Activated naive CD8-positive, alpha-beta T cell treated with anti-CD3 and anti-CD28 coated beads, Interleukin-2, amount 10 ng/mL, durations not matched to agents 7 days and 5 days (primary cell): ENCODE results near the gene CFAP46. TPM values are rescaled to one million over a fixed set of nuclear protein-coding genes. Genes with fewer than 3 reads are reported as not detected.

Experiments
- ATAC-seq: fragments of 150-1000 bp; cut with Tn5 transposase; one replicate; pipeline ENCODE4 v1.10.0; 2021; ENCODE audit warnings: low read depth, moderate library complexity
- POLR2A ChIA-PET: fragments of 350-600 bp; sonication (Branson Sonifier 250); formaldehyde crosslinking; loops from one replicate; lab custom pipeline; 2021; ENCODE audit warnings: antibody characterized with exemption; lab: Charles Lee
- DNase-seq: peaks from one replicate; pipeline ENCODE4 v3.0.0; 2021
- H3K27ac Mint-ChIP-seq: one replicate; pipeline ENCODE4 v1.8.0; 2022; ENCODE audit warnings: mild to moderate bottlenecking, mixed read lengths
- H3K27me3 Mint-ChIP-seq: one replicate; pipeline ENCODE4 v1.8.0; 2022; ENCODE audit warnings: mild to moderate bottlenecking, moderate library complexity, mixed read lengths
- H3K36me3 Mint-ChIP-seq: one replicate; pipeline ENCODE4 v1.8.0; 2021; ENCODE audit warnings: mild to moderate bottlenecking, mixed read lengths
- H3K4me1 Mint-ChIP-seq: one replicate; pipeline ENCODE4 v1.8.0; 2021; ENCODE audit warnings: mixed read lengths
- H3K4me3 Mint-ChIP-seq: one replicate; pipeline ENCODE4 v1.8.0; 2022; ENCODE audit warnings: mild to moderate bottlenecking, moderate library complexity, mixed read lengths
- H3K9me3 Mint-ChIP-seq: one replicate; pipeline ENCODE4 v1.8.0; 2021; ENCODE audit warnings: mixed read lengths
- total RNA-seq, 2 experiments: library from RNA; stranded (reverse); gene quantifications; one replicate each; pipeline ENCODE4 v1.2.3, GENCODE V29; 2021

The CFAP46 gene
- total RNA-seq, 2 experiments from 2014 or later, result not detected

GRCh38 chr10:132865851-132866600 is 76.3 kb downstream of the CFAP46 start:
- no peak for ATAC-seq
- peak; percentile 23 for DNase-seq
- no peaks in the 10 kb centered on the region for H3K36me3 Mint-ChIP-seq
- H3K4me1 Mint-ChIP-seq, result peaks cover 10% of the 10 kb centered on the region
- H3K27me3 Mint-ChIP-seq, result peaks cover 1% of the 10 kb centered on the region
- H3K27ac Mint-ChIP-seq, result no peak overlapping the region
- H3K4me3 Mint-ChIP-seq, result no peak overlapping the region
- H3K9me3 Mint-ChIP-seq, result no peaks in the 10 kb centered on the region
- POLR2A ChIA-PET, result no interaction called here

- ATAC-seq (peak; percentile 31), DNase-seq (peak; percentile 27)
- Mint-ChIP-seq H3K4me1 (peaks cover 10% of the 10 kb centered on the region), H3K9me3 (no peaks in the 10 kb centered on the region), H3K36me3 (no peaks in the 10 kb centered on the region), H3K27me3 (peaks cover 1% of the 10 kb centered on the region), H3K4me3 (no peak overlapping the region), H3K27ac (no peak overlapping the region)
- POLR2A ChIA-PET, result no interaction called here
These were observed 77.2 kb downstream of the CFAP46 start for GRCh38 chr10:132865171-132865631.

GRCh38 chr10:132862485-132863420 is 79.6 kb downstream of the CFAP46 start:
- ATAC-seq, result peak; percentile 34
- POLR2A ChIA-PET, result no interaction called here
- Mint-ChIP-seq H3K4me1 (peaks cover 10% of the 10 kb centered on the region), H3K27ac (peak overlapping the region; percentile 79), H3K4me3 (no peak overlapping the region), H3K9me3 (no peaks in the 10 kb centered on the region), H3K27me3 (peaks cover 1% of the 10 kb centered on the region), H3K36me3 (no peaks in the 10 kb centered on the region)
- peak; percentile 35 for DNase-seq

- no peak overlapping the region for H3K4me3 Mint-ChIP-seq
These were observed 80.4 kb downstream of the CFAP46 start for GRCh38 chr10:132861884-132862461.

GRCh38 chr10:132861116-132861691 is 81.2 kb downstream of the CFAP46 start:
- ATAC-seq (no peak), DNase-seq (peak; percentile 15)
- Mint-ChIP-seq H3K4me3 (no peak overlapping the region), H3K9me3 (no peaks in the 10 kb centered on the region), H3K4me1 (peaks cover 10% of the 10 kb centered on the region), H3K27me3 (no peaks in the 10 kb centered on the region), H3K36me3 (no peaks in the 10 kb centered on the region), H3K27ac (no peak overlapping the region)
- POLR2A ChIA-PET, result no interaction called here

More at GRCh38 chr10:132861884-132862461, 80.4 kb downstream of the CFAP46 start:
- peaks cover 10% of the 10 kb centered on the region for H3K4me1 Mint-ChIP-seq
- DNase-seq (peak; percentile 15), ATAC-seq (no peak)
- H3K9me3 Mint-ChIP-seq, result no peaks in the 10 kb centered on the region
- POLR2A ChIA-PET, result no interaction called here
- H3K27me3 Mint-ChIP-seq, result peaks cover 1% of the 10 kb centered on the region
- no peak overlapping the region for H3K27ac Mint-ChIP-seq
- no peaks in the 10 kb centered on the region for H3K36me3 Mint-ChIP-seq

GRCh38 chr10:132860532-132860931 is 81.8 kb downstream of the CFAP46 start:
- DNase-seq, result peak; percentile 10
- Mint-ChIP-seq H3K4me1 (peaks cover 10% of the 10 kb centered on the region), H3K4me3 (no peak overlapping the region), H3K27ac (no peak overlapping the region), H3K36me3 (no peaks in the 10 kb centered on the region), H3K9me3 (no peaks in the 10 kb centered on the region), H3K27me3 (no peaks in the 10 kb centered on the region)
- POLR2A ChIA-PET, result no interaction called here
- ATAC-seq, result no peak

- ATAC-seq (no peak), DNase-seq (peak; percentile 8)
- H3K27ac Mint-ChIP-seq, result no peak overlapping the region
- H3K27me3 Mint-ChIP-seq, result no peaks in the 10 kb centered on the region
- no peak overlapping the region for H3K4me3 Mint-ChIP-seq
- no peaks in the 10 kb centered on the region for H3K9me3 Mint-ChIP-seq
- POLR2A ChIA-PET, result no interaction called here
- H3K36me3 Mint-ChIP-seq, result no peaks in the 10 kb centered on the region
- peaks cover 7% of the 10 kb centered on the region for H3K4me1 Mint-ChIP-seq
These were observed 83.1 kb downstream of the CFAP46 start for GRCh38 chr10:132859084-132859855.

GRCh38 chr10:132858121-132859081 is 84.0 kb downstream of the CFAP46 start:
- POLR2A ChIA-PET, result no interaction called here
- DNase-seq (peak; percentile 21), ATAC-seq (no peak)
- Mint-ChIP-seq H3K4me1 (peaks cover 5% of the 10 kb centered on the region), H3K27ac (no peak overlapping the region), H3K27me3 (peaks cover 3% of the 10 kb centered on the region), H3K9me3 (no peaks in the 10 kb centered on the region), H3K36me3 (no peaks in the 10 kb centered on the region), H3K4me3 (no peak overlapping the region)

GRCh38 chr10:132856869-132857524 is 85.4 kb downstream of the CFAP46 start:
- no peaks in the 10 kb centered on the region for H3K9me3 Mint-ChIP-seq
- H3K4me1 Mint-ChIP-seq, result no peaks in the 10 kb centered on the region
- ATAC-seq (no peak), DNase-seq (peak; percentile 12)
- no peaks in the 10 kb centered on the region for H3K36me3 Mint-ChIP-seq
- peaks cover 8% of the 10 kb centered on the region for H3K27me3 Mint-ChIP-seq
- no peak overlapping the region for H3K27ac Mint-ChIP-seq
- POLR2A ChIA-PET, result no interaction called here
- no peak overlapping the region for H3K4me3 Mint-ChIP-seq

GRCh38 chr10:132855889-132856288 is 86.5 kb downstream of the CFAP46 start:
- no peaks in the 10 kb centered on the region for H3K9me3 Mint-ChIP-seq
- H3K4me1 Mint-ChIP-seq, result no peaks in the 10 kb centered on the region
- H3K36me3 Mint-ChIP-seq, result no peaks in the 10 kb centered on the region
- POLR2A ChIA-PET, result no interaction called here
- DNase-seq (no peak), ATAC-seq (no peak)
- H3K4me3 Mint-ChIP-seq, result no peak overlapping the region
- no peak overlapping the region for H3K27ac Mint-ChIP-seq
- peaks cover 10% of the 10 kb centered on the region for H3K27me3 Mint-ChIP-seq

GRCh38 chr10:132851451-132851850 is 90.9 kb downstream of the CFAP46 start:
- no peaks in the 10 kb centered on the region for H3K36me3 Mint-ChIP-seq
- peak; percentile 20 for DNase-seq
- POLR2A ChIA-PET, result no interaction called here
- H3K4me1 Mint-ChIP-seq, result peaks cover 4% of the 10 kb centered on the region
- ATAC-seq, result no peak
- H3K9me3 Mint-ChIP-seq, result no peaks in the 10 kb centered on the region
- no peak overlapping the region for H3K4me3 Mint-ChIP-seq
- peaks cover 15% of the 10 kb centered on the region for H3K27me3 Mint-ChIP-seq
- no peak overlapping the region for H3K27ac Mint-ChIP-seq
